HepG2 (cell line): ENCODE results near the gene VGF. TPM values are rescaled to one million over a fixed set of nuclear protein-coding genes. Genes with fewer than 3 reads are reported as not detected.

Source experiments
- ATAC-seq: fragments of 200-7000 bp; cut with Tn5 transposase; 3 replicates; pipeline ENCODE4 v1.9.1; 2020; ENCODE audit warnings: mild to moderate bottlenecking, moderate library complexity
- BruUV-seq: library from RNA; stranded (reverse); fragments of 400-500 nt; replicated peaks from 2 replicates; lab custom pipeline; 2021; lab: Mats Ljungman, UMichigan
- CTCF ChIA-PET: fragments of 300-600 bp; formaldehyde crosslinking; extraction: SDS; loops from one replicate; lab custom pipeline; 2021; ENCODE audit warnings: low total read pairs, inconsistent platforms, low intra/inter-chr PET ratio; lab: Yijun Ruan, JAX
- POLR2A ChIA-PET: fragments of 350-600 bp; sonication (Branson Sonifier 250); formaldehyde crosslinking; loops from one replicate; lab custom pipeline; 2020; ENCODE audit warnings: antibody characterized with exemption, inconsistent platforms; lab: Yijun Ruan, JAX
- DNase-seq: peaks from one replicate; pipeline ENCODE4 v3.0.0-alpha.2; 2015; ENCODE audit warnings: low spot score
- FAIRE-seq: peaks from 3 replicates; lab custom pipeline; 2011; peaks lifted over from hg19 to GRCh38; lab: Jason Lieb, UNC
- H2AFZ ChIP-seq: one replicate; pipeline ENCODE4 v1.6.1; 2011; ENCODE audit warnings: low read length, inconsistent platforms
- H3K27ac ChIP-seq: fragments of 300-600 bp; 3 replicates; pipeline ENCODE4 v1.8.0; 2011; ENCODE audit warnings: mixed run types, mild to moderate bottlenecking, mixed read lengths, low read length, inconsistent platforms; ENCODE audit not compliant: insufficient read depth; ENCODE audit errors: extremely low read length
- H3K27me3 ChIP-seq, 2 experiments: fragments of 200-600 bp in 1 of 2; 2 replicates in 1 of 2; 3 replicates in 1 of 2; pipeline versions ENCODE4 v1.6.0 to v1.8.0; 2011; ENCODE audit warnings: low read length in 2 of 2, mild to moderate bottlenecking in 2 of 2, moderate library complexity in 2 of 2, inconsistent platforms in 1 of 2; ENCODE audit not compliant: insufficient read depth in 2 of 2, control insufficient read depth in 1 of 2
- H3K36me3 ChIP-seq, 2 experiments: fragments of 200-600 bp in 1 of 2; replicated peaks in 1 of 2; 2 replicates in 1 of 2; 3 replicates in 1 of 2; pipeline versions ENCODE4 v1.5.1 to v1.8.0; 2011; ENCODE audit warnings: low read length in 2 of 2, inconsistent platforms in 1 of 2; ENCODE audit not compliant: insufficient read depth in 2 of 2, control insufficient read depth in 1 of 2
- H3K4me1 ChIP-seq: 2 replicates; pipeline ENCODE4 v1.5.1; 2012; ENCODE audit warnings: low read length, inconsistent platforms; ENCODE audit not compliant: insufficient read depth
- H3K4me2 ChIP-seq: 2 replicates; pipeline ENCODE4 v1.6.0; 2011; ENCODE audit warnings: low read depth, low read length, inconsistent platforms
- H3K4me3 ChIP-seq, 3 experiments: fragments of 200-600 bp in 1 of 3; sonication (generic), shearing (Covaris generic) in 1 of 3; replicated peaks in 1 of 3; 2 replicates each; pipeline ENCODE4 v1.5.1; 2011 to 2016; ENCODE audit warnings: low read length in 3 of 3, inconsistent platforms in 2 of 3, low read depth in 2 of 3, mild to moderate bottlenecking in 2 of 3, control low read depth in 1 of 3, mixed read lengths in 1 of 3; ENCODE audit not compliant: insufficient read depth in 1 of 3
- H3K79me2 ChIP-seq: one replicate; pipeline ENCODE4 v1.6.1; 2011; ENCODE audit warnings: low read length, inconsistent platforms; ENCODE audit not compliant: insufficient read depth
- H3K9ac ChIP-seq: 2 replicates; pipeline ENCODE4 v1.6.0; 2011; ENCODE audit warnings: mild to moderate bottlenecking, low read depth, low read length, inconsistent platforms; ENCODE audit not compliant: insufficient read depth
- H3K9me3 ChIP-seq: 2 replicates; pipeline ENCODE4 v1.5.1; 2012; ENCODE audit warnings: mild to moderate bottlenecking, low read length
- H4K20me1 ChIP-seq: 2 replicates; pipeline ENCODE4 v1.6.0; 2011; ENCODE audit warnings: inconsistent platforms, mild to moderate bottlenecking, low read length, moderate library complexity; ENCODE audit not compliant: insufficient read depth
- NAIF1 ChIP-seq: sonication (generic); formaldehyde crosslinking; IDR thresholded peaks from 2 replicates; pipeline ENCODE4 v1.5.0; 2020; ENCODE audit warnings: mild to moderate bottlenecking, missing genetic modification reagents, borderline replicate concordance
- POLR2AphosphoS2 ChIP-seq: IDR thresholded peaks from 2 replicates; pipeline ENCODE4 v1.6.1; 2011; ENCODE audit warnings: low read depth, low read length, improper control_type of control experiment
- ZNF83 ChIP-seq: sonication (generic); formaldehyde crosslinking; IDR thresholded peaks from 2 replicates; pipeline ENCODE4 v1.4.0; 2020; ENCODE audit warnings: missing genetic modification reagents, mild to moderate bottlenecking, borderline replicate concordance
- WGBS: methylation state at CpG from one replicate; pipeline ENCODE4 v1.1.6; 2017; ENCODE audit warnings: low lambda C conversion rate; 5-methylcytosine and 5-hydroxymethylcytosine counted together
- in situ Hi-C: cut with HindIII; loops from 2 replicates; pipeline ENCODE4 v1.10.0; 2017; ENCODE audit warnings: low pct_unique_long_range_greater_than_20kb; ENCODE audit not compliant: extremely low pct_ligation_motif_present
- intact Hi-C: fragments of 100-400 bp; cut with micrococcal nuclease; formaldehyde crosslinking; loops from one replicate; pipeline ENCODE4 v1.10.0; 2022; ENCODE audit not compliant: unreplicated experiment
- polyA plus RNA-seq, 8 experiments: library from polyadenylated mRNA; depleted of rRNA in 3 of 8; stranded (reverse) in 7 of 8; unstranded in 1 of 8; fragments of >200 nt; fragmentation: Illumina TruSeq in 4 of 8; extraction: Trizol in 4 of 8; gene quantifications; 2 replicates each; pipeline versions ENCODE4 v1.2.1 to v1.2.3, GENCODE V29; 2011 to 2016; ENCODE audit warnings: low read depth in 4 of 8, missing spikeins in 1 of 8, mixed read lengths in 1 of 8; ENCODE audit not compliant: insufficient read depth in 1 of 8
- total RNA-seq, 5 experiments: library from RNA; depleted of rRNA; stranded (reverse); fragments of >200 nt; fragmentation: Illumina TruSeq; extraction: Trizol; gene quantifications; 2 replicates each; pipeline ENCODE4 v1.2.3, GENCODE V29; 2016; ENCODE audit warnings: low read depth in 1 of 5
- TF ChIP-seq, protein P1 (sequence below): sonication (generic); formaldehyde crosslinking; IDR thresholded peaks from 2 replicates; pipeline ENCODE4 v1.9.0; 2021; ENCODE audit warnings: missing genetic modification reagents, borderline replicate concordance
- TF ChIP-seq, protein P2 (sequence below): sonication (generic); formaldehyde crosslinking; IDR thresholded peaks from 2 replicates; pipeline ENCODE4 v1.4.0; 2020; ENCODE audit warnings: missing genetic modification reagents, borderline replicate concordance

Gene VGF
- total and polyA plus RNA-seq, 2 of the 13 experiments (the other 11 are each of a cell fraction or from before 2014, with no cell fraction given) = 0.12 to 0.46 TPM

DNA sequence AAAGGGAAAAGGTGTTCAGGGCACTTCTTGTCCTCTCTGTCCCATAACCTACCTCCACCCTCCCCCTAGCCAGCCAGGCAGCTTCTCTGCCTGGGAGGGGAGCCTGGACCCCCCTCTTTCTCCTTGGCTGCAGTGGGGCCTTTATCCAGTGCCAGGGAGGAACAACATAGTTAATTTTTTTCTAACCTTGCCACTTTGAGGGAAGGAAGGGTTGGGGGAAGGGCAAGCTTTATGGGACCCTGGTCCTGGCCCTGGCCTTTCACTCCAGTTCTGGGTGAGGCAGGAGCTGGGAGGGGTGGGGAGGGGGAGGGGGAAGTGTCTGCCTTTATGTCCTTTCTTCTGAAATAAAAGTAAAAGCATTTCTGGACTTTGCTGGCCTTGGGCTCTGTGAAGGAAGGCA, 4.5 kb downstream of the VGF start (continued):
- TF ChIP-seq, protein P1, sequence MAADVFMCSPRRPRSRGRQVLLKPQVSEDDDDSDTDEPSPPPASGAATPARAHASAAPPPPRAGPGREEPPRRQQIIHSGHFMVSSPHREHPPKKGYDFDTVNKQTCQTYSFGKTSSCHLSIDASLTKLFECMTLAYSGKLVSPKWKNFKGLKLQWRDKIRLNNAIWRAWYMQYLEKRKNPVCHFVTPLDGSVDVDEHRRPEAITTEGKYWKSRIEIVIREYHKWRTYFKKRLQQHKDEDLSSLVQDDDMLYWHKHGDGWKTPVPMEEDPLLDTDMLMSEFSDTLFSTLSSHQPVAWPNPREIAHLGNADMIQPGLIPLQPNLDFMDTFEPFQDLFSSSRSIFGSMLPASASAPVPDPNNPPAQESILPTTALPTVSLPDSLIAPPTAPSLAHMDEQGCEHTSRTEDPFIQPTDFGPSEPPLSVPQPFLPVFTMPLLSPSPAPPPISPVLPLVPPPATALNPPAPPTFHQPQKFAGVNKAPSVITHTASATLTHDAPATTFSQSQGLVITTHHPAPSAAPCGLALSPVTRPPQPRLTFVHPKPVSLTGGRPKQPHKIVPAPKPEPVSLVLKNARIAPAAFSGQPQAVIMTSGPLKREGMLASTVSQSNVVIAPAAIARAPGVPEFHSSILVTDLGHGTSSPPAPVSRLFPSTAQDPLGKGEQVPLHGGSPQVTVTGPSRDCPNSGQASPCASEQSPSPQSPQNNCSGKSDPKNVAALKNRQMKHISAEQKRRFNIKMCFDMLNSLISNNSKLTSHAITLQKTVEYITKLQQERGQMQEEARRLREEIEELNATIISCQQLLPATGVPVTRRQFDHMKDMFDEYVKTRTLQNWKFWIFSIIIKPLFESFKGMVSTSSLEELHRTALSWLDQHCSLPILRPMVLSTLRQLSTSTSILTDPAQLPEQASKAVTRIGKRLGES (CRISPR knock-in tag) = no peak
- TF ChIP-seq POLR2AphosphoS2 = no peak
- TF ChIP-seq, protein P2, sequence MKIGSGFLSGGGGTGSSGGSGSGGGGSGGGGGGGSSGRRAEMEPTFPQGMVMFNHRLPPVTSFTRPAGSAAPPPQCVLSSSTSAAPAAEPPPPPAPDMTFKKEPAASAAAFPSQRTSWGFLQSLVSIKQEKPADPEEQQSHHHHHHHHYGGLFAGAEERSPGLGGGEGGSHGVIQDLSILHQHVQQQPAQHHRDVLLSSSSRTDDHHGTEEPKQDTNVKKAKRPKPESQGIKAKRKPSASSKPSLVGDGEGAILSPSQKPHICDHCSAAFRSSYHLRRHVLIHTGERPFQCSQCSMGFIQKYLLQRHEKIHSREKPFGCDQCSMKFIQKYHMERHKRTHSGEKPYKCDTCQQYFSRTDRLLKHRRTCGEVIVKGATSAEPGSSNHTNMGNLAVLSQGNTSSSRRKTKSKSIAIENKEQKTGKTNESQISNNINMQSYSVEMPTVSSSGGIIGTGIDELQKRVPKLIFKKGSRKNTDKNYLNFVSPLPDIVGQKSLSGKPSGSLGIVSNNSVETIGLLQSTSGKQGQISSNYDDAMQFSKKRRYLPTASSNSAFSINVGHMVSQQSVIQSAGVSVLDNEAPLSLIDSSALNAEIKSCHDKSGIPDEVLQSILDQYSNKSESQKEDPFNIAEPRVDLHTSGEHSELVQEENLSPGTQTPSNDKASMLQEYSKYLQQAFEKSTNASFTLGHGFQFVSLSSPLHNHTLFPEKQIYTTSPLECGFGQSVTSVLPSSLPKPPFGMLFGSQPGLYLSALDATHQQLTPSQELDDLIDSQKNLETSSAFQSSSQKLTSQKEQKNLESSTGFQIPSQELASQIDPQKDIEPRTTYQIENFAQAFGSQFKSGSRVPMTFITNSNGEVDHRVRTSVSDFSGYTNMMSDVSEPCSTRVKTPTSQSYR (CRISPR knock-in tag) = 0 out of 2 replicates have a peak, but pooled peaks have one; percentile 26

DNA sequence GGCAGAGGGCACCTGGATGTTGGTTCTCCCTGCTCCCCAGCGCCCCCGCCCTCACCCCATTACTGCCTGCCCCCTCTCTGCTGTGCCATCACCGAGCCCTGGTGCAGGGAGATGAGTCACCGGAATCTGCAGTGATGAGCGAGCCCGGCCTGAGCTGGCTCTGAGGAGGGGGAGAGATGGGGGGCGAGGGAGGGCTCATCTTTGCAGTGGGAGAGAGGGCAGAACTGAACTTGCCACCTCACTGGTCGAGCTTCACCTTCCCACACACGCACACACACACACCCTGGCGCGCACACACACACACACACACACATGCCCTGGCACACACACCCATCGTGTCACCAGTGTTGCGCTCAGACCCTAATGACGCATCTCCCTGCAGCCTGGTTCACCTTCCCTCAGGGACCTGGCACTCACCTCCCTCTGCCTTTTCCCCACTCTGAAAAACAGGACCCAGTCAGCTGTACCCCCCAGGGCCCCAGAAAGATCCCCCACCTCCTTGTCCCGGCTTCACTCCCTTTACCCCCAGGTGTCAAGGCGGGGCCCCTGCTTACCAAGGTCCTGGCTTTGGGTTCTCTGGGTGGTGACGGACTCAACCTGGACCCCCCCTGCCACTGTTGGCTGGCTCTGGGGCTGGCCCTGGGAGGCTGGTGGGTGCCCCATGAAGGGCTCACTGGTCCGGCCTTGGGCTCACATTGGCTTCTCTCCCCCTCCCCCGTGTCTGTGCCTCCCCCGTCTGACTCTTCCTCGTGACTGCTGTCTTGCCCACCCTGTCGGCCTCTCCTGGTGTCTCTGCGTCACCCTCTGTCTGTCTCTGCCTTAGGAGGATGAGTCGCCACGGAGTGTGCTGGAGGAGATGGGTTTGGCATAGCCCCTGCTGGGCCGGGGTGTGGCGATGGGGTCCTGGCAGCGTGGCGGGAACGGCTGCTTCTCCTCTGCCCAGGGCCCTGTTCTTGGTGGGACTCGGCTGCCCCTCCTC, 5.4 kb downstream of the VGF start:
- Histone ChIP-seq H2AFZ (no peak overlapping the region), H3K79me2 (peaks cover 7% of the 10 kb centered on the region), H3K27me3 (peaks cover 0 to 17% of the 10 kb centered on the region in 2 experiments; a peak in 4 of 5 replicates), H3K4me1 (peaks cover 37% of the 10 kb centered on the region), H4K20me1 (peaks cover 5% of the 10 kb centered on the region; the same call in 1 of the 2 replicates), H3K36me3 (peaks cover 0 to 14% of the 10 kb centered on the region in 2 experiments), H3K9me3 (no peaks in the 10 kb centered on the region), H3K4me2 (no peak overlapping the region), H3K9ac (no peak overlapping the region), H3K4me3 (no peak overlapping the region), H3K27ac (no peak overlapping the region)
- ChIA-PET POLR2A (interaction anchor here (0.5 to 0.6 kb wide), 2 partner anchors 16 to 21 kb away, joined by 3 read pairs; no protein-coding TSS in a partner anchor), CTCF (no interaction called here)
- FAIRE-seq = no peak
- in situ Hi-C loops = no loop called here
- no TSS peak for BruUV-seq
- TF ChIP-seq NAIF1 (CRISPR knock-in tag) = no peak
- no peak for TF ChIP-seq ZNF83 (CRISPR knock-in tag)
- no peak for DNase-seq
- no peak for ATAC-seq
- WGBS = 88% methylated on average over 25 of the region's 31 CpGs
- intact Hi-C loops = no loop called here
